NCI-H69 (cell line): ENCODE results near the gene DOCK2.
"Not testable (repeated sequence)": the region's sequence is repeated elsewhere in the genome, so short reads cannot be mapped to it uniquely, and the experiment has no call there.

Source experiments
- DNase-seq: peaks from one replicate; lab custom pipeline; 2025; lab: John Stamatoyannopoulos, UW

DOCK2 gene

GRCh38 chr5:169637085-169637548, at the start of gene DOCK2:
DOCK2 (plus strand) TSS chr5:169637275; CDS start chr5:169637327, 52 bp downstream.
- DNase-seq = no peak

DNA sequence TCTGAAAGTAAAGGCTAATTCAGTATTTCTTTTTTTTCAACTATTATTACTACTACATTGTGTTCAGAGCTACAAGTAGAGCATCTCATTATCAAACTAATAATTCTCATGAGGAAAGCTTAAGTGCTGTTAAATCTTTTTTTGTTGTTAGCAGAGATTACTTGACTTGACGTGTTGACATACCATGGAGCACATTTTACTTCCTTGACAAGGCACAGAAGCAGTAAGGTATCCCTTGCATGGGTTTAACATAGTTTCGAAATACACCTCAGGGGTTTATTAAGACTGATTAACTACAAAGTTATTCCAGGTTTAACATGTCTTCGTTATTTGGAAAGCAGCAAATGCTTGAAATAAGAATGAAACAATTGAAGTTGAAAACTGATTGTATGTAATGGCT, 46.5 kb upstream of the DOCK2 start:
- DNase-seq = no peak

- DNase-seq = no peak
Observed at GRCh38 chr5:169591636-169592035, 45.4 kb upstream of the DOCK2 start.

- no peak for DNase-seq
Observed at GRCh38 chr5:169592937-169593650, 44.0 kb upstream of the DOCK2 start.

DNA sequence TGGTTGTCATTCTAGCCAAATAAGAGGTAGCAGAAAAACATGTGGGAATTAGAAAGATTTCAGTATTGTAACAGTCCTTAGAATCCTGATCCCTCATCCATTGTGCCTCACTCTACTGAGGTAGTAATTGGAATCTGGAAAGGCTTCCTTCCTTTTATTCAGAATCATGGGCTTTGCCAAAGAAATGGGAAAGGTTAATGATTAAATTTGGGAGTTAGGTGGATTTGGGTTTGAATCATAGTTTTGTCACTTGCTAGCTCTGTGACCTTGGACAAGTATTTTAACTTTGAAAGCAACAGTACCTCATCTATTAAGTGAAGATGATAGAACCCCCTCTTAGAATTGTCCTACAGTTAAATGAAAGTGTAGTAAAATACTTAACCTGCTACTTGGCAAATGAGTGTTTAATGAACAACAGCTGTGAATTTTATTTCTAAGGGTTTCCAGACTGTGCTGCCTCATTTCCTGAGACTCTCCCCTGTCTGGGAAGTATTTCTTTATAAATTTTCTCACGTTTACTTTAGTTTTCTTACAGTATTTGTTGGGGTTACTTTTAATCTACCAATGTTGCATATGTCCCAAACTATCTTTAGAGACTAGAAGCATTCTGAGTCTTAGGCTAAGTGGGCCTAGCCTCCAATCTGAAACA, 41.8 kb upstream of the DOCK2 start:
- DNase-seq = no peak

GRCh38 chr5:169599451-169599850, 37.6 kb upstream of the DOCK2 start:
- DNase-seq = no peak

GRCh38 chr5:169602535-169602934, 34.5 kb upstream of the DOCK2 start:
- no peak for DNase-seq

GRCh38 chr5:169606279-169606678, 30.8 kb upstream of the DOCK2 start:
- no peak for DNase-seq

- DNase-seq = no peak
Observed at GRCh38 chr5:169607882-169608281, 29.2 kb upstream of the DOCK2 start.

- DNase-seq = no peak
Observed at GRCh38 chr5:169609716-169610115, 27.4 kb upstream of the DOCK2 start.

DNA sequence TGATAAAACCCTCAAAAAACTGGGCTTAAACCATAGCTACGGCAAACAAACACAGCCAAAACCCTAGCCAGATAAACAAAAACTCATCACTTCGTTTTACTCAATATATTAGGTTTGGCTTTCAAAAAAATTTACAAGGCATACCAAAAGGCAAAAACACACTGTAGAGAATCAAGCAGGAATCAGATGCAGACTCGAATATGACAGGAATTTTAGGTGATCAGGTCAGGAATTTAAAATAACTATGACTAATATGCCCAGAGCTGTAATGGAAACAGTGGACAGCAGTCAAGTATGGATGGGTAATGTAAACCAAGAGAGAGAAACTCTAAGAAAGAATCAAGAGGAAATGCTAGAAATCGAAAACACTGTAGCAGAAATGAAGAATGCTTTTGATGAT, 26.5 kb upstream of the DOCK2 start:
- DNase-seq = no peak

DNA sequence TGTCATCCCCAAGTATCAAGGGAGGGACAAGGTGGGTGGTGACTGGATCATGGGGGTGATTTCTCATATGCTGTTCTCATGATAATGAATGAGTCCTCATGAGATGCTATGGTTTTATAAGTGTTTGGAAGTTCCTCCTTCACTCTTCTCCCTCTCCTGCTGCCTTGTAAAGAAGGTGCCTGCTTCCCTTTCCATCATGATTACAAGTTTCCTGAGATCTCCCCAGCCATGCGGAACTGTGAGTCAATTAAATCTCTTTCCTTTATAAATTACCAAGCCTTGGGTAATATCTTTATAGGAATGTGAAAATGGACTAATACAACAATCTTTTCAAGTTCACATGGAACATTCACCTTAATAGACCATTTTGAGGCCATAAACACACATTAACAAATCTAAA, 21.5 kb upstream of the DOCK2 start:
- DNase-seq = no peak

GRCh38 chr5:169624307-169624706, 12.8 kb upstream of the DOCK2 start:
- DNase-seq = not testable (repeated sequence)

- no peak for DNase-seq
Observed at GRCh38 chr5:169626779-169627178, 10.3 kb upstream of the DOCK2 start.

GRCh38 chr5:169627551-169627950, 9.5 kb upstream of the DOCK2 start:
- DNase-seq = no peak

DNA sequence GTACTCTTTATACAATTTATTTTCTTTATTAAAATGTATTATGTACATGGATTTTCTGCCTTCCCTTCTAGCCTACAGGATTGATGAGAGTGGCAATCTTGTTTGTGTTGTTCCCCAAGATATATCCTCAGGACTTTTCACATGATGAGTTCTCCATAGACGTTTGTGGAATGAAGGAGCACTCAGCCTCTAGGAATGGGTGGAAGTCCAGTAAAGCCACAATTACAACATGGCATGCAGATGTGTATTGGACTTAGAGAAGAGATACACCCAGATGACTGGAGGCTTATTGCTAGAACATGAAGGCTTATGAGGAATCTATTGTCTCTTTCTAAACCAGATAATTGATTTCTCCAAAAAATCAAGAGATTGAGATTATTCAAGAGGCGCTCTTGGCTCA, 8.2 kb upstream of the DOCK2 start:
- DNase-seq = no peak

- no peak for DNase-seq
Observed at GRCh38 chr5:169629847-169630548, 7.1 kb upstream of the DOCK2 start.

DNA sequence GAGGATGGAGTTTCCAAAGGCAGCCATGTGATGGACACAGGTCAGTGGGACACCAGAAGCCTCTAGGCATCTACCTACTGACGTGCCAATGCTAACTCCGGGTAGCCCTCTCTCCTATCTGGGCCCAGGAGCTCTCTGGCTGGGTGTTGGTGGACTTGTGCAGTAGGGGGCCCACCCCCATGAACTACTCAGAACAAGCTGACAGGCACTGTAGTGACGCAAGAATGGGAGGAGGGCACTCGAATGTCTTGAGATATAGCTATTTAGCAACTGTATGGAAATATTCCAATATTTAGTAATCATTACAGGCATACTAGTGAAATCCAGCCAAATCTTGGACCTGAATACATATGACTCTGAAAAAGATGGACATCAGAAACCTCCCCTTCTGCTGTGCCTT, 5.7 kb upstream of the DOCK2 start:
- DNase-seq = no peak

DNA sequence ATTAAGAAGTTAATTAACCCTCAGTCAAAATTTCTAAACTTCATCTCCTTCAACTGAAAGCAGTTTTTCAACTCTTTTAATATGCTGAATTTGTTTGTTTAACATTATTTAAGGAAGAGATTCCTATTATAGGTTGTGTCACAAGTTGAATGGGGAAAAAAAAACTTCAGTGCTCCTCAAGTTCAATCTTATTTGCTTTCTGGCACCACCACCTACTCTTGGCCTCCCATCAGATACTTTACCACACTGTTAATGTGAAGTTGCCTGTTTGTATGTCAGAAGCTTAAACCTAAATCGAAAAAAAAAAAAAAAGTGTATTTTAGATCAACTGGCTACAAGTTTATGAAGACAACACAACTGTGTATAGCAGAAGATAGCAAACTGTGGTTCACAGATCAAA, 4.1 kb upstream of the DOCK2 start:
- DNase-seq = no peak

GRCh38 chr5:169634606-169635005, 2.5 kb upstream of the DOCK2 start:
- DNase-seq = no peak

- no peak for DNase-seq
Observed at GRCh38 chr5:169635936-169636335, 1.1 kb upstream of the DOCK2 start.

DNA sequence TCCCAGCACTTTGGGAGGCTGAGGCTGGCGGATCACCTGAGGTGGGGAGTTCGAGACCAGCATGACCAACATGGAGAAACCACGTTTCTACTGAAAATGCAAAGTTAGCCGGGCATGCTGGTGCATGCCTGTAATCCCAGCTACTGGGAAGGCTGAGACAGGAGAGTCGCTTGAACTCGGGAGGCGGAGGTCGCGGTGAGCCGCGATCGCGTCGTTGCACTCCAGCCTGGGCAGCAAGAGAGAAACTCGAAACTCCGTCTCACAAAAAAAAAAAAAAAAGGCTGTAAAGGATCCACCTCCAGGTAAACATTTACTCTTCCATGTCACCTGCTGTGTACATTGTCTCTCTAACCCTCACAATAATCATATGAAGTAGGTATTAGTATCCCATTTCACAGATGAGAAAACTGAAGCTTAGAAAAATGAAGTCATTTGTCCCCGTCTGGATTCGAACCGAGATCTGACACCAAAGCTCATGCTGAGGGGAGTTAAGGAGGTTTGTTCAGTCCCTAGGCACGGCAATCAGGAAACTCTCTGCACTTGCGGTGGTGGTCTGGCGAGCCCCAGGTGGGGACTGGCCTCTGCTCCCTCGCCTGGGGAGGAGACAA, 494 bp upstream of the DOCK2 start:
- no peak for DNase-seq
